Amygdala (tissue), 56 donors: Measurements from ENCODE around the gene FHOD1.
A peak's percentile ranks its signal among the peaks of the same experiment; 100 is the strongest.

Experiments used
- DNase-seq, 56 donors: peaks; one replicate each; lab custom pipeline; 2025; lab: John Stamatoyannopoulos, UW

FHOD1 gene

DNA sequence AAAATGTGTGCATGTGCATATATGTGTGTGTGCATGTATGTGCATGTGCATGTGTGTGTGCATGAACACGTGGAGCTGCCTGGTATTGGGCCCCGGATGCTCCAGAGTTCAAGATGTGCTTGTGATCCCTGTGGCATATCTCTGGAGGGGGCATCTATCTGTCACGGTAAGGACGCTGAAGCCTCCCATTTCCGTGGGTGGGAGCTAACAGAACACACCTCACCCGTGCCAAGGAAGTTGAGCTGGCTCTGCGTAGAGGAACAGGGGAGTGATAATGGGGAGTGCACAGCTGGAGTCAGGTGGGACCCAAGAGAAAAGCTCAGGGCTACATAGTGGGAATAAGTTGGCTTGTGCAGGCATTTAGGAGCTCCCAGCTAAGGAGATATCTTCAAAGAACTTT lies 35.6 kb downstream of the FHOD1 start:
- DNase-seq = no peak

GRCh38 chr16:67210069-67210937 lies 37.0 kb downstream of the FHOD1 start:
- no peak for DNase-seq

GRCh38 chr16:67209565-67209964 lies 37.7 kb downstream of the FHOD1 start:
- no peak for DNase-seq

DNA sequence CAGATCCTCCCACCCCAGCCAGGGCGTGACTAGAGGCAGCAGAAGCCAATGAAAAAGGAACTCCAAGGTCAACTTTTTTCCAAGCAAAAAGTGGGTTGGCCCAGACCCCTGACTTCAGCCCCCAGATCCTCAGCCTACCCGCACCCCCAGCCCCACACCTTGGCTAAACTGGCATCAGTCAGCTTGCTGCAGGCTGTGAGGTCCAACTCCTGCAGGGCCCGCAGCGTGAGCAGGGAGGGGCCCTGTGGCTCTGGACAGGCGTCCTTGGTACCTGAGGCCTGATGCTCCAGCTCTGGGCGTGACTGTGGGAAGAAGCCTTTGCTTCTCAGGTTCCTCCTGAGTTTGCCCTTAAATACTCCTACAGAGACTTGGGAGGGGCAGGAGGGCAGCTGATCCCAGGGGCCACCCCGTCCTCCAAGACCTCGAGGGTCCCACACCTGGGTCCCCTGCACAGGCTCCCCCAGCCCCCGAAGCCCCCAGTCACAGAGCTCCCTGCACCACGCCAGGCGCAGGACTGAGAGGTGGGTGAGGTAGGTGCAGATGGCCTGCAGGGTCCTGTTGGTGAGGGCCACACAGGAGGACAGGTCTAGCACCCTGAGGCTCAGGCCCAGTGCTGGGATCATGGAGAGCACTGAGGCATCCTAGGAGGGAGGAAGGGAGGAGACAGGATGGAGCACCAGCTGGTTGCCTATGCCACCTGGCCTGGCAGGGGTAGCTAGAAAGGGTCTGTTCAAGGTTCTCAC lies 39.0 kb downstream of the FHOD1 start:
- DNase-seq = no peak

GRCh38 chr16:67207249-67208091 lies 39.8 kb downstream of the FHOD1 start:
- DNase-seq = no peak

DNA sequence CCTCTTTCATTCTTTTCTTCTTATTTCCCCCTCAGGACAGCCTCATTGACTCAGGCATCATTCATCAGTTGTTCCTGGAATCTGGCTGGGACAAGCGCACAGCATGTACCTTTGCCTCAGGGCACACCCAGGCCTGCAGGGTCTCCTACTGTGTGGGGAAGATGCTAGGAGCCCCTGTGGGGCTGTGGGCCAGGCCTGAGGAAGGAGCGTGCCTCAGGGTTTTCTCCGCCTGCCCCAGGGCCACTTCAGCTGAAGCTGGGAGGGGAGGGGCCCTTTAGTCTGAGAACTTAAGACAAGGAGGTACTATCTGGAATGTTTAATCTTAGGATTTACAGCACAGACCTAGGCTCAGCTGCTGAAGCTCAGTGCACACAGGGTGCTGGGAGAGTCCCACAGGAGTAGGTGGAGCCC lies 40.4 kb downstream of the FHOD1 start:
- DNase-seq = no peak

GRCh38 chr16:67206129-67206837 lies 41.0 kb downstream of the FHOD1 start:
- no peak for DNase-seq

DNA sequence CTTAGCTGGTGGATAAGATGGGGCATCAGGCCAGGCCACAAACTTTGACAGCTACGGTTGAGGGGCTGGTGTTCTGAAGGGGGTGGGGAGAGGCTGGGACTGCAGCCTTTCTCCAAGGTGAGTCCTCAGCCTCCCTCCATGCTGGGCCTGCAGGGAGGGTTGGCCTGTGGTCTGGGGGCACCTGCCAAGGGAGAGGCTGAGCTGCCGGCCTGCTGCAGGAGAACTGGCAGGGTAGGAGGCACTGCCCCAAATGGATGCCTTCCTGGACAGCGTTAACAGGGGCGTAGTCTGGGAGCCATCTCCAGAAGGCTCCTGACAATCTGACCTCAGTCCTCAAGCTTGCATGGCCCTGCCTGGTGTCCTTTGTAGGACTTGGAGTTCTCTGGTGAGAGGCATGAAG lies 43.2 kb downstream of the FHOD1 start:
- DNase-seq = no peak

DNA sequence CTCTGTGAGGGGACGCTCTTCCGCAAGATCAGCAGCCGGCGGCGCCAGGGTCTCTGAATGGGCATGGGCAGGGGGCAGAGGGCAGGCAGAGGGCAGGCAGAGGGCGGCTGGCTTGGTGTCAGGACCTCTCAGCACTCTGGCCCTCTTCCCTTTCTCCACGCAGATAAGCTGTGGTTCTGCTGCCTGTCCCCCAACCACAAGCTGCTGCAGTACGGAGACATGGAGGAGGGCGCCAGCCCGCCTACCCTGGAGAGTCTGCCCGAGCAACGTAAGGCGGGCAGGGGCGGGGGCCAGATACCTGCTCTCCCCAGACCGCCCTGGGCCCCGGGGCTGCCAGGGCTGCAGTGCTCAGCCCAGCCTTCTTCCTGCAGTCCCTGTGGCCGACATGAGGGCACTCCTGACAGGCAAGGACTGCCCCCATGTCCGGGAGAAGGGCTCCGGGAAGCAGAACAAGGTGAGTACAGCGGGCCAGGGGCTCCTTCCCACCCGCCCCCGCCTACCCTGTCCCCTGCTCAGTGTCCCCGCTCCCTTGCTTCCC lies 44.3 kb downstream of the FHOD1 start:
- no peak for DNase-seq

DNA sequence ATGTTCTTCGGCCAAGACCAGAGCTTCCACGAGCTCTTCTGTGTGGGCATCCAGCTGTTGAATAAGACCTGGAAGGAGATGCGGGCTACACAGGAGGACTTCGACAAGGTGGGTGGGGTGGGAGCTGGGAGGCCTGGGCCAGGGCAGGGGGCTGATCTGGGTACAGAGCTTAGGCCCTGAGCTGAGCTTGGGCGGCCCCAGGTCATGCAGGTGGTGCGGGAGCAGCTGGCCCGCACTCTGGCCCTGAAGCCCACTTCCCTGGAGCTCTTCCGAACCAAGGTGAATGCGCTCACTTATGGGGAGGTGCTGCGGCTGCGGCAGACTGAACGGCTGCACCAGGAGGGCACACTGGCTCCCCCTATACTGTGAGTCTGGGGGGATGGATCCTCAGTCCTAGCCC lies 44.9 kb downstream of the FHOD1 start:
- DNase-seq = no peak

DNA sequence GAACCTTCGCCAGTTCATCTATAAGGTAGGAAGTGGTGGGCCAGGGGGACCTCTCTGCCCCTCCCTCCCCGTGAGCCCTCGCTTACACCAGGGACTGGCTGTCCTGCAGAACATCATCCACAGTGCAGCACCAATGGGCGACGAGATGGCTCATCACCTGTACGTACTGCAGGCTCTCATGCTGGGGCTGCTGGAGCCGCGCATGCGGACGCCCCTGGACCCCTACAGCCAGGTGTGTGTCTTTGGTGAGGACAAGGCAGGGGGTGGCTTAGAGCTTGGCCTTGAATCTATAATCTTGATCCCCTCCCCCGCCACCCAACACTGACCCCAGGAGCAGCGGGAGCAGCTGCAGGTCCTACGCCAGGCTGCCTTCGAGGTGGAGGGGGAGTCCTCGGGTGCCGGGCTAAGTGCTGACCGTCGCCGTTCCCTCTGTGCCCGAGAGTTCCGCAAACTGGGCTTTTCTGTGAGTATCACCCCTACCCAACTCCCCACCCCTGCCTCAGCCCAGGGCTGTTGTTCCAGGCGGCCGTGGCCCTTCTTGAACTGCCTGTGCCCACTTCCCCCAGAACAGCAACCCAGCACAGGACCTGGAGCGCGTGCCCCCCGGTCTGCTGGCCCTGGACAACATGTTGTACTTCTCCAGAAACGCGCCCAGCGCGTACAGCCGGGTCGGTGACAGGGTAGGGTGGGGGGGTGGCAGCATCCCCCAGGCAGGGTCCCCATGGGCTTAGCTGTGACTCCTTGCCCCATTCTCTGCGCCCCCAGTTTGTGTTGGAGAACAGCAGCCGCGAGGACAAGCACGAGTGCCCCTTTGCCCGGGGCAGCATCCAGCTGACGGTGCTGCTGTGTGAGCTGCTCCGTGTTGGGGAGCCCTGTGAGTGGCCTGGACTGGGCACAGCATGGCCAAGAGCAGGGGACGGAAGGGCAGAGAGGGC lies 45.6 kb downstream of the FHOD1 start:
- DNase-seq = no peak

DNA sequence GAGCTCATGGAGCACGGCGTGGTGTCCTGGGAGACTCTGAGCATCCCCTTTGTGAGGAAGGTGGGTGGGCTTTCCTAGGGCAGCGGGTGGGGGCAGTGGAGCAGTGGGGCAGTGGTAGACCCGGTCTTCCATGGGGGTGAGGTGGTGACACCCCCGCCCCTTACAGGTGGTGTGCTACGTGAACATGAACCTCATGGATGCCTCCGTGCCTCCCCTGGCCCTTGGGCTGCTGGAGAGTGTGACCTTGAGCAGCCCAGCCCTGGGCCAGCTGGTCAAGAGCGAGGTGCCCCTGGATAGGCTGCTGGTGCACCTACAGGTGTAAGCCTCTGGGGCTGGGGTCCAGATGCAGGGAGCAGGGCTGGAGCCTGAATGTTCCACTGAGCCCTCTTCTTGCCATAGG lies 46.8 kb downstream of the FHOD1 start:
- DNase-seq = no peak

DNA sequence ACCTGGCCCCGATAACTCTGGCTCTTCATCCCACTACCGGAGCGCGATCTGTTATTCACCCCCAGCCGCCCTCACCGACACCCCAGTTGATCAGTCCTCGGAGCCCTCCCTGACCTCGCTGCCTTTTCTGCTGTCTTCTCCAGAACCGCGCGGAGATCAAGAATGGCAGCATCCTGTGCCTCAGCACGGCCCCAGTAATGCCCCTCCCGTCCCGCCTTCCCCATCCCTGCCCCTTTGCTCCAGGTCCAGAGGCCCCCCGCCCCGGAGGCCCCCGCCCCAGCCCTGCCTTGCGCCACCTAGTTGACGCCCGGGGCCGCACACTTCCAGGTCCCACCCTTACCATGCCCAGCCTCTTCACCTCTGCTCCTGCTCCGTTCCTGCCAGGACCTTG lies 47.5 kb downstream of the FHOD1 start:
- no peak for DNase-seq

- peak in 1 of 56 donors; percentile 52 for DNase-seq
Measured at GRCh38 chr16:67199011-67199807, 48.1 kb downstream of the FHOD1 start, which contains the start of gene ELMO3. Gene ELMO3, plus strand, starts transcription at chr16:67199131. Its CDS starts 196 bp downstream, at chr16:67199327.

GRCh38 chr16:67198238-67198734 lies 49.0 kb downstream of the FHOD1 start:
- DNase-seq = peak in 36 of 56 donors; percentile 8 to 70 (median 43)

DNA sequence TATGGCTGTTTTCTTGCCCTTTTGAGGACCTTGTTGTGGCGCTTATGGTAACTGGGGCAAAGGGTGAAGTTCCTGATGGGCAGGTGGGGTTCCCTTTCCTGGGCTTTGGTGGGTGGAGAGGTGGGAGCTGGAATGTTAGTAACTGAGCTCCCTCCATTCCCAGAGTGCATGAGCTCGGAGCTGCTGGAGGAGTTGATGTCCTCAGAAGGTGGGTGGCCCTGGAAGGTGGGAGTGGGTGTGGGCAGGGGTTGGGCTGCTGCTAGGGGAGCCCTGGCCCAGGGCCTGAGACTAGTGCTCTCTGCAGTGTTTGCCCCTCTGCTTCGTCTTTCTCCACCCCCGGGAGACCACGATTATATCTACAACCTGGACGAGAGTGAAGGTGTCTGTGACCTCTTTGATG lies 49.6 kb downstream of the FHOD1 start:
- no peak for DNase-seq

DNA sequence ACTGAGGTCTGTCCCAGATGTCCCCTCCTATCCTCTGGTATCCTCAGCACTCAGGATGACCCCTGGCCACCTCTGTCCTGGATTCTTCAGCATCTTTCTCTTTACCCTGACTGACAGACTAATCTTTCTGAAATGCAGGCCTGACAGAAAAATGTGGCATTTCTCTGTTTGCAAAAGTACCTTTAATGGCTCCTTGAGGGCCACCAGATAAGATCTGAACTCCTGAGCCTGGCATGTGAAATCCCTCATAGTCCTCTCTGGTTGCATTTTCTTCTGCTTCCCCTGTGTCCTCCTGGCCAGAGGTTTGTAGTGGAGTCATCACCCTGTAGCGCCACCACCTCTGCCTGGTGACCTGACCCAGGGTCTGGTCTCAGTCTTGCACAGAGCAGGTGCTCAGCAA lies 50.4 kb downstream of the FHOD1 start:
- DNase-seq = no peak

DNA sequence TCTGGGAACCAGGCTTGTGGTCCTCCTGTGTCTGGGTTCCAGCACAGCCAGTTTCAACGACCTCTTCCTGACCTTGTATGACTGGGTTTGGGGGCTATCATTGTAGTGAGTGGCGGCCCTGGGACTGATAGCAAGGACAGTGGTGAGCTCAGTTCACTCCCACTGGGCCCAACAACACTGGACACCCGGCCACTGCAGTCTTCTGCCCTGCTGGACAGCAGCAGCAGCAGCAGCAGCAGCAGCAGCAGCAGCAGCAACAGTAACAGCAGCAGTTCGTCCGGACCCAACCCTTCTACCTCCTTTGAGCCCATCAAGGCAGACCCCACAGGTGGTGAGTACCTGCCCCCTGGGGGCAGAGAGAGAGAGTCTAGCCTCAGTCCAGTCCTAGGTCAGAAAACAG lies 51.6 kb downstream of the FHOD1 start:
- DNase-seq = no peak
